ENCODE results near the gene TRIM3.

The TRIM3 gene

DNA sequence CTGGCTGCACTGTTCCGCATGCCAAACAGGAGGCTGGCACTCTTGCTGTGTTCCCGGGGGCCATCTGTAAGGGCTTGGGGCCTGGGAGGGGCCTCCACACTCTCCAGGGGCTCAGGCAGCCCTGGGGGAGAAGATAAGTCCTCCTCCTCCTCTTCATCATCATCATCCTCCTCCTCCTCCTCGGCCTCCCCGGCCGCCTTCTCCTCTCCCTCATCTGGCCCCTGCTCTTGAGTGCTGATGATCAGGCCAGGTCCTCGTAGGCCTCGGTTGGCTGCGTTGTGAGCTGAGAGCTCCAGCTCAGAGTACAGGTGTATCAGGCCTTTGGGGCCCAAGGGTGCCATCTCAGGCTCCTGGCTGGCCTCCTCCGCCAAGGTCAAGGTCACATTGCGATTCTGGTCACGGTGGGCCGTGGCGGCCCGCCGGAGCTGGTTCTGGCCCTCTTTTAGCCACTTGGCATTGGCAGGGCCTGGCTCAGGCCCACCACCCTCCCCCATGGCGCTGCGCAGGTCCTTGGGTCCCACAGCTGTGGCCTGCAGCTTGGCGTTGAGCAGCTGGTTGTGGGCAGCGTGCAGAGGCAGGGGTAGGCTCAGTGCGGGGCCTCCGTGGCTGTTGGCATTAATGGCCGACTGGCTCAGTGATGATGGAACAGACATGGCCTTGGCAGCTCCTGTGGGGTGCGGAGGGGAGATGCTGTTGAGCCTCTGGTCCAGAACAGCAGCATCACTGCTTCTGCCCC, 62.9 kb downstream of the TRIM3 start:
- no peaks in the 10 kb centered on the region for H3K27me3 ChIP-seq (replicated peaks)
- in situ Hi-C loops (cut with HindIII; ENCODE audit: low pct_ligation_motif_present, low sequenced_read_pairs): no loop called here
- H3K36me3 ChIP-seq (replicated peaks): peaks cover 4% of the 10 kb centered on the region
- TF ChIP-seq, protein P1, sequence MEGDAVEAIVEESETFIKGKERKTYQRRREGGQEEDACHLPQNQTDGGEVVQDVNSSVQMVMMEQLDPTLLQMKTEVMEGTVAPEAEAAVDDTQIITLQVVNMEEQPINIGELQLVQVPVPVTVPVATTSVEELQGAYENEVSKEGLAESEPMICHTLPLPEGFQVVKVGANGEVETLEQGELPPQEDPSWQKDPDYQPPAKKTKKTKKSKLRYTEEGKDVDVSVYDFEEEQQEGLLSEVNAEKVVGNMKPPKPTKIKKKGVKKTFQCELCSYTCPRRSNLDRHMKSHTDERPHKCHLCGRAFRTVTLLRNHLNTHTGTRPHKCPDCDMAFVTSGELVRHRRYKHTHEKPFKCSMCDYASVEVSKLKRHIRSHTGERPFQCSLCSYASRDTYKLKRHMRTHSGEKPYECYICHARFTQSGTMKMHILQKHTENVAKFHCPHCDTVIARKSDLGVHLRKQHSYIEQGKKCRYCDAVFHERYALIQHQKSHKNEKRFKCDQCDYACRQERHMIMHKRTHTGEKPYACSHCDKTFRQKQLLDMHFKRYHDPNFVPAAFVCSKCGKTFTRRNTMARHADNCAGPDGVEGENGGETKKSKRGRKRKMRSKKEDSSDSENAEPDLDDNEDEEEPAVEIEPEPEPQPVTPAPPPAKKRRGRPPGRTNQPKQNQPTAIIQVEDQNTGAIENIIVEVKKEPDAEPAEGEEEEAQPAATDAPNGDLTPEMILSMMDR (IDR thresholded peaks at IDR 0.05; ENCODE audit: low read depth, low read length, missing control alignments): no peak
- H3K27ac ChIP-seq: no peak overlapping the region
- no peak overlapping the region for H3K4me3 ChIP-seq (ENCODE audit: low read depth, low read length)
- no peak for DNase-seq

DNA sequence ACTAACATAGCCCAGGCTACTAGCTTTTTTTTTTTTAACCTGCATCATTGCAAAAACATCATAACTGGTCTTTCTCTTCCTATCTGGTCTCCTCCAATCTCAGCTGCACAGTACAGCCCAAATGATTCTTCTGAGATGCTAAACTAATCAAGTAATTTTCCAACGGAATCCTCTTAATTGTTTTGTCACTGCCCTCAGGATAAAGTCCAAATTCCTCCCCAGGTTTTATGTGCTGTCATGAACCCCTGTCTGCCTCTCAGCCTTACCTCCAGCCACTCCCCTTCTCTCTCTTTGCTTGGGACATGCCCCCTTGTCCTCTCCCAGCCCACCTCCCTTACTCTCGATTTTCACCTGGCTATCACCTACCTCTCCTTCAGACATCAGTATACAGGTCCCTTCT, 67.4 kb downstream of the TRIM3 start:
- H3K27ac ChIP-seq: no peak overlapping the region
- H3K4me3 ChIP-seq (ENCODE audit: low read depth, low read length): no peak overlapping the region
- no peak for DNase-seq
- H3K27me3 ChIP-seq (replicated peaks): no peaks in the 10 kb centered on the region
- TF ChIP-seq, protein P1 (IDR thresholded peaks at IDR 0.05; ENCODE audit: low read depth, low read length, missing control alignments): no peak
- in situ Hi-C loops (cut with HindIII; ENCODE audit: low pct_ligation_motif_present, low sequenced_read_pairs): no loop called here
- H3K36me3 ChIP-seq (replicated peaks): peaks cover 6% of the 10 kb centered on the region

DNA sequence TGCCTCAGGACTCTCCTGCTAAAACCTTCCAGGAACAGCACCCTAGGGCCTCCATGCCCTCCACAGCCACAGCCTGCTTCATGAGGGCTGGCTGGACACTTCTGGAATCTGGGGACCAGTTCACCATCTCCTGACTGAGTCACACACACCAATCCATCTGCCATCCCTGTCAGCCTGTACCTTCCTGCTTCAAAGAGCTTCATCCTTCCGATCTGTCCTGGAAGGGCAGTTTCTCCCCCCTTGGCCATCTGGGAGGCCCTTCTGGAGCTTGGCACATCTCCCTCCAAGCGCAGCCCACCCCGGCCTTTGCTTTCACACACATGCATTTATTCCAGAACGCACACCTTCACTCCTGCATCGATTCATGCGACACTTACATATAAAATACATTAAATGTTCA, 67.9 kb downstream of the TRIM3 start:
- no peak for DNase-seq
- in situ Hi-C loops (cut with HindIII; ENCODE audit: low pct_ligation_motif_present, low sequenced_read_pairs): no loop called here
- H3K27ac ChIP-seq: no peak overlapping the region
- TF ChIP-seq, protein P1 (IDR thresholded peaks at IDR 0.05; ENCODE audit: low read depth, low read length, missing control alignments): no peak
- H3K4me3 ChIP-seq (ENCODE audit: low read depth, low read length): no peak overlapping the region
- H3K36me3 ChIP-seq (replicated peaks): peaks cover 6% of the 10 kb centered on the region
- no peaks in the 10 kb centered on the region for H3K27me3 ChIP-seq (replicated peaks)

DNA sequence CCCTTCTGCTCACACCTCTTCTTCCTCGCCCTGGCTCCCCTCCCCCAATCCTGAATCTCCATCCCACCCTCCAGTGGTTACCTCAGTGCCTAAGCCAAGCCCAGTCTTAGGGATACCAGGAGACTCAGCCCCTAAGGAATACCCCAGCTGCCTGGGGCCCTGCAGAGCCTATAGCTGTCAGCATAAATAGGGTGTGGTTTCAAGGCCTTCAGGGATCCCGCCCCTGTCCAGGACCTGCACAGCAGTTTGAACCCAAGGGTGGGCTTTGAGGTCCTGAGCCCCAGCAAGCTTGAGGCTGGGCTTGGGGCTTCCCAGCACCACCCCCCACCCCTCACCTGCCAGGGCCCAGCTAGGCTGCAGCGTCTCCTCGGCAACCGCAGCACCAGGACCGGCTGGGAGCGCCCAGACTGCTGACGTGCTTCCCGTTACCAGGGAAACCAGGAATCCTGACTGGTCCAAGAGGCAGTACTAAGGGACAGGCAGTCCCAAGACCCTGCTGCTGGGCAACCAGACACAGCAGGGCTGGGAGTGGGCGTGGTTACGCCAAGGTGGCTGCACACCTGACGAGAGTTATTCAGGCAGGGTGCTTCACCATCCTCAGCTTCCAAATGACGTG, 68.6 kb downstream of the TRIM3 start:
- no peak overlapping the region for H3K4me3 ChIP-seq (ENCODE audit: low read depth, low read length)
- no peaks in the 10 kb centered on the region for H3K27me3 ChIP-seq (replicated peaks)
- no peak for DNase-seq
- TF ChIP-seq, protein P1 (IDR thresholded peaks at IDR 0.05; ENCODE audit: low read depth, low read length, missing control alignments): no peak
- H3K36me3 ChIP-seq (replicated peaks): peaks cover 3% of the 10 kb centered on the region
- in situ Hi-C loops (cut with HindIII; ENCODE audit: low pct_ligation_motif_present, low sequenced_read_pairs): no loop called here
- no peak overlapping the region for H3K27ac ChIP-seq

DNA sequence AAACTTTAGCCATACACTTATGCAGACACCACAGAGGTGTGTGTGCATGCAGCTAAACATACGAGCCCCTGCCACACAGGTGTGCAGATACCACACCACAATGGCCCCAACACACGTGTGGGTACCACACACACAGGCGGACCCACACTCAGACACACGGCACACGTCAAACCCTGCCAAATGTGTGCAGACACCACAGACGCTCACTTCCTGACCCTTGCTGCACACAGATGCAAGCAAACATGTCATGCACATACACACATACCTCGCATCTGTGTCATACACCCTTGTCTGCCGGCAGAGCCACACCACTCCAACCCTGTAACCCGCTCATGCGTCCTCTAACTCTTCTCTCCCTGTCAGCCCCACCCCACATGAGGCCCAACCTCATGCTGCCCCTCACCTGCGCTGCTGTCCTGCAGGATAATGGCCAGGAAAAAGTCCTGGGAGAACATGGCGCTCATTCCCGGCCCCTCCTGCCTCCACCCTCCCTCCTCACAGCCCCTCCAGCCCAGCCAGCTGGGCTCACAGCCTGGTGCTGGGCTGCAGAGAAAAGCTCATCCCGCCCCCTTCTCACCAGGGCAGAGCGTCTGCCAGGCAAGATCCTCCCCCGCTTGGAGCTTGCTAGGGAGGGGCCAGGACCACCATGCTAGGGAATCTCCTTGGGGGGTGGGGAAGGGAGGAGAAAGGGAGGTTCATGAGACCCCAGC, 69.2 kb downstream of the TRIM3 start:
- DNase-seq: peak; percentile 18
- Histone ChIP-seq H3K27ac (no peak overlapping the region), H3K4me3 (ENCODE audit: low read depth, low read length) (no peak overlapping the region), H3K36me3 (replicated peaks) (peaks cover 2% of the 10 kb centered on the region), H3K27me3 (replicated peaks) (no peaks in the 10 kb centered on the region)
- in situ Hi-C loops (cut with HindIII; ENCODE audit: low pct_ligation_motif_present, low sequenced_read_pairs): no loop called here
- TF ChIP-seq, protein P1 (IDR thresholded peaks at IDR 0.05; ENCODE audit: low read depth, low read length, missing control alignments): no peak
